GM12878 (cell line): Measurements from ENCODE around the gene SMAD2. TPM values are rescaled to one million over a fixed set of nuclear protein-coding genes. Genes with fewer than 3 reads are reported as not detected.

ENCODE experiments used
- ATAC-seq: fragments of 200-7000 bp; cut with Tn5 transposase; 3 replicates; pipeline ENCODE4 v1.9.1; 2020; ENCODE audit warnings: mild to moderate bottlenecking, moderate library complexity
- BruUV-seq: library from RNA; stranded (reverse); fragments of 400-500 nt; replicated peaks from 2 replicates; lab custom pipeline; 2021; lab: Mats Ljungman, UMichigan
- CTCF ChIA-PET: fragments of 300-600 bp; sonication (Branson Sonifier 250); formaldehyde crosslinking; extraction: SDS; loops from one replicate; lab custom pipeline; 2021; ENCODE audit warnings: inconsistent platforms; lab: Yijun Ruan, JAX
- POLR2A ChIA-PET: fragments of 350-600 bp; formaldehyde crosslinking; extraction: SDS; loops from one replicate; lab custom pipeline; 2021; ENCODE audit warnings: inconsistent platforms; lab: Charles Lee
- RAD21 ChIA-PET: fragments of 300-600 bp; sonication (Branson Sonifier 250); formaldehyde crosslinking; loops from one replicate; lab custom pipeline; 2023; ENCODE audit warnings: antibody characterized with exemption; ENCODE audit not compliant: unreplicated experiment; lab: Charles Lee
- SMC1A ChIA-PET: fragments of 300-600 bp; sonication (Branson Sonifier 250); formaldehyde crosslinking; loops from one replicate; lab custom pipeline; 2023; ENCODE audit not compliant: unreplicated experiment, uncharacterized antibody; lab: Charles Lee
- DNase-seq: peaks from one replicate; pipeline ENCODE4 v3.0.0-alpha.2; 2011; ENCODE audit warnings: low read depth, low spot score
- FAIRE-seq: peaks from 3 replicates; lab custom pipeline; 2011; peaks lifted over from hg19 to GRCh38; lab: Jason Lieb, UNC
- H2AFZ ChIP-seq: 2 replicates; pipeline ENCODE4 v1.6.0; 2011; ENCODE audit warnings: low read depth, low read length, control low read depth; ENCODE audit not compliant: control insufficient read depth
- H3K27ac ChIP-seq: 2 replicates; pipeline ENCODE4 v1.5.1; 2011; ENCODE audit warnings: control low read depth; ENCODE audit not compliant: control insufficient read depth, insufficient read depth
- H3K27me3 ChIP-seq, 2 experiments: replicated peaks in 1 of 2; 2 replicates each; pipeline versions ENCODE4 v1.6.0 to v1.6.1; 2011; ENCODE audit warnings: low read length in 1 of 2; ENCODE audit not compliant: control insufficient read depth in 2 of 2, insufficient read depth in 2 of 2
- H3K36me3 ChIP-seq, 2 experiments: 2 replicates each; pipeline ENCODE4 v1.5.1; 2011; ENCODE audit warnings: low read length in 1 of 2; ENCODE audit not compliant: control insufficient read depth in 2 of 2, insufficient read depth in 2 of 2
- H3K4me1 ChIP-seq: 2 replicates; pipeline ENCODE4 v1.6.1; 2011; ENCODE audit warnings: mild to moderate bottlenecking, low read length, moderate library complexity, mixed read lengths; ENCODE audit not compliant: control insufficient read depth, insufficient read depth
- H3K4me2 ChIP-seq: 2 replicates; pipeline ENCODE4 v1.6.0; 2011; ENCODE audit warnings: control low read depth; ENCODE audit not compliant: control insufficient read depth, insufficient read depth
- H3K4me3 ChIP-seq: fragments of 200-600 bp; sonication (generic); 2 replicates; pipeline ENCODE4 v1.5.1; 2016
- H3K79me2 ChIP-seq: 2 replicates; pipeline ENCODE4 v1.6.0; 2011; ENCODE audit warnings: low read length; ENCODE audit not compliant: control insufficient read depth, insufficient read depth
- H3K9ac ChIP-seq: 2 replicates; pipeline ENCODE4 v1.8.0; 2011; ENCODE audit warnings: low read length, control low read depth, mixed read lengths; ENCODE audit not compliant: control insufficient read depth, insufficient read depth
- H3K9me3 ChIP-seq: replicated peaks from 3 replicates; pipeline ENCODE4 v1.5.1; 2011; ENCODE audit warnings: mild to moderate bottlenecking, low read length; ENCODE audit not compliant: control insufficient read depth, insufficient read depth
- H4K20me1 ChIP-seq: 2 replicates; pipeline ENCODE4 v1.6.0; 2011; ENCODE audit not compliant: control insufficient read depth, insufficient read depth
- ASH2L ChIP-seq: fragments of 300-600, 200-600 bp; sonication (generic); IDR thresholded peaks from 2 replicates; pipeline ENCODE4 v1.6.1; 2017; ENCODE audit warnings: low read depth, mild to moderate bottlenecking, borderline replicate concordance
- BMI1 ChIP-seq: fragments of 450-650 bp; IDR thresholded peaks from 2 replicates; pipeline ENCODE4 v1.6.1; 2016; ENCODE audit warnings: mild to moderate bottlenecking, moderate library complexity, borderline replicate concordance
- CBX3 ChIP-seq: fragments of 200-600 bp; sonication (generic); IDR thresholded peaks from 2 replicates; pipeline ENCODE4 v1.6.1; 2016; ENCODE audit warnings: low read depth, borderline replicate concordance
- EZH2 ChIP-seq: IDR thresholded peaks from 2 replicates; pipeline ENCODE4 v1.6.1; 2012; ENCODE audit warnings: low read depth, mild to moderate bottlenecking, control low read depth, inconsistent platforms, low read length, borderline replicate concordance; ENCODE audit not compliant: control insufficient read depth
- GABPA ChIP-seq: IDR thresholded peaks from 2 replicates; pipeline ENCODE4 v1.6.1; 2014; ENCODE audit warnings: antibody characterized with exemption, low read depth, mild to moderate bottlenecking, inconsistent platforms
- JUND ChIP-seq: IDR thresholded peaks from 2 replicates; pipeline ENCODE4 v1.6.1; 2012; ENCODE audit warnings: low read depth, mild to moderate bottlenecking, low read length, improper control_type of control experiment, moderate library complexity
- MTA3 ChIP-seq: IDR thresholded peaks from 2 replicates; pipeline ENCODE4 v1.6.1; 2012; ENCODE audit warnings: low read length, inconsistent platforms, borderline replicate concordance
- MYC ChIP-seq: IDR thresholded peaks from 2 replicates; pipeline ENCODE4 v1.6.1; 2011; ENCODE audit warnings: mild to moderate bottlenecking, low read length, moderate library complexity, inconsistent platforms; ENCODE audit not compliant: insufficient read depth, insufficient replicate concordance, insufficient read length, severe bottlenecking
- POLR2AphosphoS2 ChIP-seq: IDR thresholded peaks from 2 replicates; pipeline ENCODE4 v1.6.1; 2011; ENCODE audit warnings: low read depth, mild to moderate bottlenecking, low read length, improper control_type of control experiment, moderate library complexity
- POU2F2 ChIP-seq: IDR thresholded peaks from 3 replicates; pipeline ENCODE4 v1.6.1; 2011; ENCODE audit warnings: low read depth, mild to moderate bottlenecking, low read length, borderline replicate concordance
- RUNX3 ChIP-seq: IDR thresholded peaks from 2 replicates; pipeline ENCODE4 v1.6.1; 2012; ENCODE audit warnings: low read length, inconsistent platforms
- SMAD1 ChIP-seq: fragments of 450-650 bp; IDR thresholded peaks from 2 replicates; pipeline ENCODE4 v1.6.1; 2018; ENCODE audit warnings: mild to moderate bottlenecking, low read depth; ENCODE audit not compliant: partially characterized antibody
- SMC3 ChIP-seq: IDR thresholded peaks from 2 replicates; pipeline ENCODE4 v1.6.1; 2011; ENCODE audit warnings: low read length, improper control_type of control experiment, borderline replicate concordance
- SPI1 ChIP-seq: IDR thresholded peaks from 2 replicates; pipeline ENCODE4 v1.6.1; 2011; ENCODE audit warnings: low read depth, mild to moderate bottlenecking, low read length, moderate library complexity, borderline replicate concordance; ENCODE audit not compliant: insufficient read depth
- STAT3 ChIP-seq: IDR thresholded peaks from 2 replicates; pipeline ENCODE4 v1.6.1; 2011; ENCODE audit warnings: low read depth, low read length, improper control_type of control experiment
- TCF7 ChIP-seq: IDR thresholded peaks from 2 replicates; pipeline ENCODE4 v1.6.1; 2014; ENCODE audit warnings: antibody characterized with exemption, borderline replicate concordance
- ZNF217 ChIP-seq: fragments of 450-650 bp; IDR thresholded peaks from 2 replicates; pipeline ENCODE4 v1.6.1; 2017; ENCODE audit warnings: antibody characterized with exemption, mild to moderate bottlenecking
- ZNF24 ChIP-seq: fragments of 450-650 bp; IDR thresholded peaks from 2 replicates; pipeline ENCODE4 v1.6.1; 2017; ENCODE audit warnings: antibody characterized with exemption, mild to moderate bottlenecking
- ZNF274 ChIP-seq: IDR thresholded peaks from one replicate; pipeline ENCODE4 v1.8.0; 2011; ENCODE audit not compliant: insufficient read length, insufficient read depth
- WGBS: methylation state at CpG from one replicate; pipeline ENCODE4 v1.1.6; 2016; ENCODE audit warnings: low lambda C conversion rate; ENCODE audit not compliant: insufficient replicate concordance, insufficient coverage; ENCODE audit errors: missing lambda C conversion rate; 5-methylcytosine and 5-hydroxymethylcytosine counted together
- in situ Hi-C: fragments of 300-500 bp; cut with MboI; formaldehyde crosslinking; loops from 9 replicates; pipeline ENCODE4 v1.14.3; 2018; ENCODE audit warnings: mixed read lengths
- intact Hi-C: fragments of 100-400 bp; cut with micrococcal nuclease; formaldehyde crosslinking; loops from one replicate; pipeline ENCODE4 v1.14.2; 2022; ENCODE audit not compliant: unreplicated experiment
- polyA plus RNA-seq, 11 experiments: library from polyadenylated mRNA; depleted of rRNA in 4 of 11; unstranded in 6 of 11; stranded (reverse) in 5 of 11; fragments of >200 nt; fragmentation: Nextera tagmentation in 4 of 11; fragmentation: Illumina TruSeq in 1 of 11; extraction: Ambion mirVana in 4 of 11; extraction: Trizol in 1 of 11; gene quantifications; 1 replicate in 1 of 11; 2 replicates in 10 of 11; pipeline versions ENCODE4 v1.2.1 to v1.2.3, GENCODE V29; 2011 to 2016; ENCODE audit warnings: inconsistent platforms in 2 of 11, missing spikeins in 2 of 11, low read depth in 1 of 11
- total RNA-seq, 4 experiments: library from RNA; depleted of rRNA in 3 of 4; stranded (reverse); fragments of >200 nt in 3 of 4; fragmentation: Illumina TruSeq in 1 of 4; extraction: Trizol in 1 of 4; gene quantifications; 2 replicates each; pipeline versions ENCODE4 v1.2.1 to v1.2.3, GENCODE V29; 2013 to 2021
- TF ChIP-seq, protein P1 (sequence below): fragments of 450-650 bp; IDR thresholded peaks from 2 replicates; pipeline ENCODE4 v1.6.1; 2016; ENCODE audit warnings: mild to moderate bottlenecking, moderate library complexity, borderline replicate concordance

The SMAD2 gene
- total and polyA plus RNA-seq, 10 of the 15 experiments (the other 5 are each of a cell fraction or from before 2014, with no cell fraction given), result 28.8 to 111 (median 65.8) TPM

DNA sequence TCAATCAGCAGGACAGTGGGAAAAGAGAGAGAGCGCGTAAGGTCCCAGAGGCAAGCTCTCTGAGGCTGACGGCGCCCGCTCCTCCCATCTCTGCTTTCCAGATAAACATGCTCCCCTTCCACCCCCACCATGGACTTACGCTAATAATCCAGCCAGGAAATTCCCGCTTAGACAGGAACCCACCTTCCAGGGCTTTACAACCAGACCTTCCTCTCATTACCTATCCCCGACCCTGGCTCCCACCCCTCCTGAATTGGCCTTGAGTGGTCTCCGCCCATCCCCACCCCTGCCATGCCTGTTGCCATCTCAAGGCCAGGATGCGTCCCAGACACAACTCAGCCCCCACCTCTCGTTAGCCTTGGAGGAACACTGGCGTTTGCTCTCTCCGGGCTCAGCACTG, 131.1 kb downstream of the SMAD2 start:
- Histone ChIP-seq H3K36me3 (no peaks in the 10 kb centered on the region), H3K27ac (no peak overlapping the region), H4K20me1 (no peaks in the 10 kb centered on the region), H3K9me3 (no peaks in the 10 kb centered on the region), H3K4me1 (no peaks in the 10 kb centered on the region), H3K4me3 (no peak overlapping the region), H3K27me3 (no peaks in the 10 kb centered on the region; a peak in 1 of 4 replicates), H3K4me2 (no peak overlapping the region)
- CTCF ChIA-PET, result no interaction called here
- no TSS peak for BruUV-seq
- no peak for ATAC-seq
- POLR2A ChIA-PET, result no interaction called here
- RAD21 ChIA-PET, result no interaction called here
- intact Hi-C loops, result no loop called here
- no peak for TF ChIP-seq ZNF217
- no peak for TF ChIP-seq CBX3
- no peak for TF ChIP-seq TCF7
- TF ChIP-seq ASH2L, result no peak
- TF ChIP-seq JUND, result no peak
- no peak for TF ChIP-seq SMC3
- TF ChIP-seq MTA3, result no peak
- no peak for TF ChIP-seq MYC
- TF ChIP-seq ZNF274, result no peak
- no peak for TF ChIP-seq STAT3
- TF ChIP-seq SMAD1, result no peak
- TF ChIP-seq RUNX3, result no peak
- TF ChIP-seq POU2F2, result no peak
- TF ChIP-seq, protein P1, sequence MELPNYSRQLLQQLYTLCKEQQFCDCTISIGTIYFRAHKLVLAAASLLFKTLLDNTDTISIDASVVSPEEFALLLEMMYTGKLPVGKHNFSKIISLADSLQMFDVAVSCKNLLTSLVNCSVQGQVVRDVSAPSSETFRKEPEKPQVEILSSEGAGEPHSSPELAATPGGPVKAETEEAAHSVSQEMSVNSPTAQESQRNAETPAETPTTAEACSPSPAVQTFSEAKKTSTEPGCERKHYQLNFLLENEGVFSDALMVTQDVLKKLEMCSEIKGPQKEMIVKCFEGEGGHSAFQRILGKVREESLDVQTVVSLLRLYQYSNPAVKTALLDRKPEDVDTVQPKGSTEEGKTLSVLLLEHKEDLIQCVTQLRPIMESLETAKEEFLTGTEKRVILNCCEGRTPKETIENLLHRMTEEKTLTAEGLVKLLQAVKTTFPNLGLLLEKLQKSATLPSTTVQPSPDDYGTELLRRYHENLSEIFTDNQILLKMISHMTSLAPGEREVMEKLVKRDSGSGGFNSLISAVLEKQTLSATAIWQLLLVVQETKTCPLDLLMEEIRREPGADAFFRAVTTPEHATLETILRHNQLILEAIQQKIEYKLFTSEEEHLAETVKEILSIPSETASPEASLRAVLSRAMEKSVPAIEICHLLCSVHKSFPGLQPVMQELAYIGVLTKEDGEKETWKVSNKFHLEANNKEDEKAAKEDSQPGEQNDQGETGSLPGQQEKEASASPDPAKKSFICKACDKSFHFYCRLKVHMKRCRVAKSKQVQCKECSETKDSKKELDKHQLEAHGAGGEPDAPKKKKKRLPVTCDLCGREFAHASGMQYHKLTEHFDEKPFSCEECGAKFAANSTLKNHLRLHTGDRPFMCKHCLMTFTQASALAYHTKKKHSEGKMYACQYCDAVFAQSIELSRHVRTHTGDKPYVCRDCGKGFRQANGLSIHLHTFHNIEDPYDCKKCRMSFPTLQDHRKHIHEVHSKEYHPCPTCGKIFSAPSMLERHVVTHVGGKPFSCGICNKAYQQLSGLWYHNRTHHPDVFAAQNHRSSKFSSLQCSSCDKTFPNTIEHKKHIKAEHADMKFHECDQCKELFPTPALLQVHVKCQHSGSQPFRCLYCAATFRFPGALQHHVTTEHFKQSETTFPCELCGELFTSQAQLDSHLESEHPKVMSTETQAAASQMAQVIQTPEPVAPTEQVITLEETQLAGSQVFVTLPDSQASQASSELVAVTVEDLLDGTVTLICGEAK, result no peak
- no peak for TF ChIP-seq POLR2AphosphoS2
- no peak for TF ChIP-seq GABPA
- no peak for TF ChIP-seq ZNF24
- no peak for TF ChIP-seq EZH2
- TF ChIP-seq SPI1, result no peak
- TF ChIP-seq BMI1, result no peak
- TF ChIP-seq, all 136 proteins: peak for 0
- no peak overlapping the region for H3K9ac ChIP-seq
- FAIRE-seq, result no peak
- DNase-seq, result no peak
- H3K79me2 ChIP-seq, result no peaks in the 10 kb centered on the region
- SMC1A ChIA-PET, result no interaction called here
- in situ Hi-C loops, result no loop called here
- 48% methylated on average over 13 of the region's 13 CpGs for WGBS
- no peak overlapping the region for H2AFZ ChIP-seq
